HG02943 (cell line): ENCODE results near the gene GRIA4.
A peak's percentile ranks its signal among the peaks of the same experiment; 100 is the strongest.

ENCODE experiments used
- ATAC-seq: cut with Tn5 transposase; IDR thresholded peaks from one replicate; pipeline ENCODE4 v1.9.1; 2021; ENCODE audit warnings: mild to moderate bottlenecking, low read depth, moderate library complexity; ENCODE audit not compliant: unreplicated experiment

GRIA4 gene

DNA sequence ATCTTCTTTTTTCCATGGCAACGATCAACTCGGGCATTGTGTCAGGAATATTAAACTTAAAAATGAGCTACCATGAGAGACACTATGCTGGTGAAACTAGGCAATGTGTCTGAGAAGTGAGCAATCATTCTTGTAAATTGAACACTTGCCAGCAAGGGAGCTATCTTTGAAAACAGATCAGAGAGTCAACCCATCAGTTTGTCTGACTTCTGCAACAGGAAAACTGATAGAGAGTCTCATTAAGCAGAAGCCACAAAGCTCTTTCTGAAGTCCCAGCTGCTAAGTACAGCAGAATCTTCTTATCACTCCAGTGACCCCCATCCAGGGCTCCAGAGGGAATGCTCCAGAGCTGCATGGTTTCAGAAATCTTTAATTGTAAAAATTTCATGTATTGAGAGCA lies 297.4 kb downstream of the GRIA4 start:
- ATAC-seq = no peak

- no peak for ATAC-seq
Measured at GRCh38 chr11:105910095-105910715, 300.3 kb downstream of the GRIA4 start.

- ATAC-seq = no peak
Measured at GRCh38 chr11:105911454-105911853, 301.6 kb downstream of the GRIA4 start.

DNA sequence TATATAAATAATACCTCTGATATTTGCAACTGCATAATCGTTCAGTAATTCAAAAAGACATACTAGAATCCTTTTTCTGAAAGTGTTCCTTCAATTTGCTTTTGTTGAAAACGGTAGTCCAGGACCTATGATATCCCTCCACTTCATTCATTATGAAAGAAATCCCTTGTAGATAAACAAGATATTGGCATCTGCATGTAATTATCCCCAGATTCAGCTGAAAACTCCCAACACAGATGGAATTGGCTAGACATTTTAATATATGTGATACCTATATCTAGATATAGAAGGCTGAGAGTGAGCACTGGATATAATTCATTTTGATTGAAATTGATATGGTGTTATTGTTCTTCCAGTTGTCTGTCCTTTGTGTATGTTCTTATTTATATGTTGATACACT lies 302.8 kb downstream of the GRIA4 start:
- ATAC-seq = no peak

DNA sequence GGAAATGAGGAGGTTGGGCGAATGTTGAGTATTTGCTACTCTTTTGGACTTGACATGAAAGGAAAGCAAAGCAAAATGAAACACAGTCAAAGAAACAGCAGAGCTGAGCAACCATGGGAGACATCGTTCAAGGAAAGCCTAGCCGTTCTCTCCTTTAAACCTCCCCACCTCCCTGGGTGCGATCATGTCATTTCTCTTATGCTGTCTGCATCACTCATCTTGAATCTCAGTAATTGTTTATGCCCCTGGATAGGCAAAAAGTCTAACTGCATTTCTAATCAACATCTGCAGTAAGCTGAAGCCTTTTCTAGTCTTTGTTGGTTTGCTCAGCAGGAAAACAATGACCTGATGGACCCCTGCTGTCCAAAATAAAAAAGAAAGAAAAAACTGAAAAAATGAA lies 305.1 kb downstream of the GRIA4 start:
- ATAC-seq = no peak

DNA sequence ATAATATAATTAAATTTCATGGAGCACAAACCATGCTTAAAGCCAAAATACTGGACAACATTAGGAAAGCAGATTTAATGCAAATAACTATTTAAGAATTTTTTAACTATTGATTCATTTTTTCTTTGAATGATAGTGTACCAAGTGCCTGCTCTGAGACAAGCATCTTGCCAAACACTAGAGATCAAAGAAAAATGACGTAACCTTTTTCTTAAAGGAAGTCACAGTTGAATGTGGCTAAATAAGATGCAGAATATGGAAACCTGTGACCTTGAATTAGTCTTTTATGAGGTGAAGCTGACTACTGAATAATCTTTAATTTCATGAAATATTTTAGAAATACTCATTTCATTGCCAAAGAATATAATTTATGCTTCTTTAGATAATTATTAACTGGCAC lies 308.2 kb downstream of the GRIA4 start:
- no peak for ATAC-seq

DNA sequence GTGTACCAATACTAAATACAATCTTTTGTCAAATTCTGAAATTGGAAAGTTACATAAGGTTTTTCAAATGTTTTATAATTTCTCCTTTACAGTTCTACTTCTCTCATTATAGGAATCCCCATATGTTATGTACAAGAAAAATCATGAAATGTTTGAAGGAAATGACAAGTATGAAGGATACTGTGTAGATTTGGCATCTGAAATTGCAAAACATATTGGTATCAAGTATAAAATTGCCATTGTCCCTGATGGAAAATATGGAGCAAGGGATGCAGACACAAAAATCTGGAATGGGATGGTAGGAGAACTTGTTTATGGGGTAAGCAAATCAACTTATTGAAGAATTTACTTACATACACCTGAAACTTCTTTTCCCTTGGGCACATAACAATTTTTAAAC lies 308.7 kb downstream of the GRIA4 start:
- ATAC-seq = no peak

DNA sequence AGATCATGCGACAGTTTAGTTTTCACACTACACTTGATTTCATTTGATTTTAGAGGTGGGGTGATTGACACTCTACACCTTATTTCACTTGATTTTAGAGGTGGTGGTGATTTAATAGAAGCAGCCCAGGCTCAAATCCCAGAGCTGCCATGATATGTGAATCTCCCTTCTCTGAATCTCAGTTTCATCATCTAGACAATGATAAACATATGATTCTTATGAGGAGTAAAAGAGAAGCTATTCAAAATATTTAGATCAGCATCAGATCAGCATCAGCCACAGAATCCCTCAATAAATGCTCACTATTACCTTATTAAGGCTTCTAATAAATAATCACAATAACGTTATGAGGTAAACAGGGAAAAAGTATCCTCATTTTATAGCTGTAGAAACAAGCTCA lies 313.4 kb downstream of the GRIA4 start:
- no peak for ATAC-seq

- ATAC-seq = no peak
Measured at GRCh38 chr11:105923807-105924206, 313.9 kb downstream of the GRIA4 start.

GRCh38 chr11:105929084-105929955 lies 319.4 kb downstream of the GRIA4 start:
- no peak for ATAC-seq

DNA sequence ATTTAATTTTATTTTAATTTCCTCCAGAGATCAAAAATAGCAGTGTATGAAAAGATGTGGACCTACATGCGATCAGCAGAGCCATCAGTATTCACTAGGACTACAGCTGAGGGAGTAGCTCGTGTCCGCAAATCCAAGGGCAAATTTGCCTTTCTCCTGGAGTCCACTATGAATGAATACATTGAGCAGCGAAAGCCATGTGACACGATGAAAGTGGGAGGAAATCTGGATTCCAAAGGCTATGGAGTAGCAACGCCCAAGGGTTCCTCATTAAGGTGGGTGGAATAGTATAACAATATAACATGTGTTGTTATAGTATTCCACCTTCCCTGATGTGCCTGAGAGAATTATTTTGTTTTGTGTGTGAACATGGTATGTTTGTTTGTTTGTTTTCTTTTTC lies 323.8 kb downstream of the GRIA4 start:
- ATAC-seq = no peak

DNA sequence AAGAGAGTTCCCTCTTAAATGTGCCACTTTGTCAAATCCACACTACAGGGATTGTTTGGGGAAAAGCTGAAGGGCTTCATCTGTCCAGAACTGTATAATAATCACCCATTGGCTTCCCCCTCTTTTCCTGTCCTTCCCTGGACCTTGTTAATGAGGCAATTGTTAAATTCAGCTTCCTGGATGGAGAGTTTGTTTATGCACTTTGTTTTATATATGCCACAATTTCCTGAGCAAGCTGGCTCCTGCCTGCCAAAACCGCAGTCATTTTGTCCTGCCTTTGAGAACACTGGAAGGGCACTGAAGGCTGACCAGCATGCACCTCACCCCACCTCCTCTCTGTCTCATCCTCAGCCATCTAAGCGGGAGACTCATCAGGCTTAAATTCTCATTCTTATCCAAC lies 325.9 kb downstream of the GRIA4 start:
- ATAC-seq = no peak

DNA sequence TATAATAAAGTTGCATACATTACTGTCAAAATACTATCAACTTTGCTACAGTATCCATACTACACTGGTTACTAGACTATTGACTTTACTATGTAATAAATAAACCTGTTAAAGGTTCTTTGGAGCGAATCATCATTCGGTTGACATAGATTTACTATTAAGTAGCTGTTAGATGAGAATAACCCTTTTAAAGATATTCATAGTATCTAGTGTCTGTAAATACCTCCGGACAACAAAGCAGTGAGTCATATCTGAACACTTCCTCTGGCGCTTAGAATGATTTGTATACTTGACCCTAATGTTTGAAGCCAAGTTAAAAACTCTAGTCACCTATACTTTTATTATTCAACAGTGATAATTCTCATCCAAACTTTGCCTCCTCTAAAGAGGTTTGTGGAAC lies 327.5 kb downstream of the GRIA4 start:
- ATAC-seq = peak; percentile 69

DNA sequence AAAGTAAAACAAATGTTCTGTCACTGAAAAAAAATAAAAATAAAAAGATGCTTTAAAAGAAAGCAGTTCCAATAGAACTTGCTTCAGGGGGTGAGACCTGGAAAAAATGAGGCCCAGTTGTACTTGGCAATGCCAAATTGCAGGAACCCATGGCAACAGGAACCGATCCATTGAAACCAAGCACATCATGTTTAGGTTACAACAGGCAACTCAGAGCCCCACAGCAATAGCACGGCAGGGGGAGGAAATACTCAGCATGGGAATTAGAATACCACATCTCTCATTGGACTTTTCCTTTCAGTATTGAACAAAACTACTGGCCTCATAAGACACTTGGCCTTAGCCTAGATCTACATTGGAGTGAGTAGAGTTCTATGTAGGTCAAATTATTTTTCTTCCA lies 327.9 kb downstream of the GRIA4 start:
- peak; percentile 17 for ATAC-seq

DNA sequence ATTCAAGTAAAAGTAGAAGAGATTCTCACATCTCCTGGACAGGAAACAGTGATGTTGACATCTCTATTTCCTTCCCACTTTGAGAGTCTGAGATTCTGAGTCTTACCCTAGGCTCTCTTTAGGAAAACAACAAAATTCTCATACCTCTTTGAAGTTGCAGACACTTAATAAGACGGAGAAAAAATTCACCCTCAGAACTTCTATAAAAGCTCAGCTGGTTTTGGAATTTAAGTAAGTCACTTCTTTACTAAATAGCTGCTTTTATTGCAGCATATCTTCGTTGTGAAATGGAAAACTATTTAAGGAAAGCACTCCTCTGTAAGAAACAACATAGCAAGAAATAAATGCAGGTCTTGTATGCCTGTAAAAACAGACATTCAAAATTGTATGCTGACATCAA lies 333.0 kb downstream of the GRIA4 start:
- ATAC-seq = no peak

DNA sequence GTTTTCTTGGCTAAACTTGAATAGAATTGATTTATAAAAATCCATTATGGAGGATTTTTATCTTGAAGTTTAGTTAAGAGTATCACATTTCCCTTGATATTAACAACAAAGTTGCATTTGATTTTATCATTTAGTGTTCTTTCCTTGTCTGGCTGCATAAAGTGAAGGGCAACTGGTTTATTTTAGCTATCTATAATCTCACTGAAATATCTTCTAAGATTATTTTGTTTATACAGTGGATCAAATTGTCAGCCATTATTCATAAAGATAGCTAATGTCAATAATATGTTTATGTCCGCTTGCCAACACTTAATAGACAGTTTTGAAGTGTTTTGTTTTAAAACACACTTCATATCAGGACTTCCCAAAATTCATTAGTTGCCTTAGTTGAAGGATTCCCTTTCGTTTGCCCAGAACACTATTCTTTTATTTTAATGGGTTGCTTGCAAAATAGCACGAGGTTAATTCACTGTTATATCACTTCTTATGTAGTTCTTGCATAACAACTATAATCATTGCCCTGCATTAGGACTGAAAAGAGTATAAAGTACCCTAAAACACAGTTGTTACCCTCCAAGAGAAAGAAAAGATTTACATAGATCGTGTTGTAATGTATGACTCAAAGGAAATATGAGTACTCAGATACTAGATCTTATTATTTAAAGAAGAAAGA lies 339.2 kb downstream of the GRIA4 start:
- no peak for ATAC-seq

- ATAC-seq = no peak
Measured at GRCh38 chr11:105953886-105954285, 344.0 kb downstream of the GRIA4 start.

- ATAC-seq = no peak
Measured at GRCh38 chr11:105960252-105961245, 350.7 kb downstream of the GRIA4 start.

DNA sequence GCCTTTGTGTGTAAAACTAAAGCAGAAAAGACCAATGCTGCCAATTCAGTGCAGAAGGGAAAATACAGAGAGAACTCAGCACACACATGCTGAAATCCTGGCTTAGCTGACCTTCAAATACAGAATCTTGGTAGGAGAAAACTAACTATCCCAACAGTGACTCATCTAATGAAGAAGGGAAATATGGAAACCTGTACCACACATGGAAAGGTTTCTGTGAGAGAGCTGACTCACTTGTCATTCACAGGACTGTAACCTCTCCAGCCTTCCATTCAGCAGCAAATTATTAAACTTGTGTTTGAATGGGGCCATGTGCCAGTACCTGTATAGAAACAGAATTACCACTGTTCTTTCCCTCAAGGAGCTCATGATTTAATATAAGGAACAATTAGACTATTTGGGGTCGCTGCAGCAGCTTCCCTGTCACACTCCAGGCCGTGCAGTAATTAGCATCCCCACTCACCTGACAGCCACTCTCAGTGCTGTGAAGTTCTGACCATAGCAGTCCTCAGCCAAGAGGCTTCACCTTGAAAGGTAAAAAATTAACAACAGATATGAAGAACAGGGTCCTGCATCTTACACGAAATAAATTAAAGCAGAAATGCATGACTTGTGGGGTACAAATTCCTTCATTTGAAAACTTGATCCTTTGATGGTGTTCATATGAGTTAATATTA lies 358.3 kb downstream of the GRIA4 start:
- no peak for ATAC-seq

GRCh38 chr11:105969756-105970155 lies 359.9 kb downstream of the GRIA4 start:
- no peak for ATAC-seq
